ENCODE data around the gene RAB41. TPM values are rescaled to one million over a fixed set of nuclear protein-coding genes. Genes with fewer than 3 reads are reported as not detected.
"Not testable (repeated sequence)": the region's sequence is repeated elsewhere in the genome, so short reads cannot be mapped to it uniquely, and the experiment has no call there.

The RAB41 gene
- total RNA-seq, 1 donor from 2014 or later: not detected

GRCh38 chrX:70260104-70260503 is 21.9 kb upstream of the RAB41 start, which contains the start of gene P2RY4:
P2RY4 (minus strand) TSS chrX:70260204; CDS start chrX:70259624, 580 bp downstream.
- H3K27me3 Mint-ChIP-seq (ENCODE audit: insufficient read depth): no peaks in the 10 kb centered on the region
- H3K4me3 Mint-ChIP-seq: no peak within 1 kb of the TSS
- H3K36me3 Mint-ChIP-seq (ENCODE audit: low read depth): no peaks in the 10 kb centered on the region
- no peaks in the 10 kb centered on the region for H3K9me3 Mint-ChIP-seq
- DNase-seq (ENCODE audit: low spot score): no peak
- H3K27ac Mint-ChIP-seq: no peak within 1 kb of the TSS
- no peaks in the 10 kb centered on the region for H3K4me1 Mint-ChIP-seq (ENCODE audit: low read depth)
- intact Hi-C loops (cut with micrococcal nuclease): no loop called here

- DNase-seq (ENCODE audit: low spot score): peak; percentile 2
- intact Hi-C loops (cut with micrococcal nuclease): loop anchor here (1.0 kb wide), 1 partner anchor 66 kb away; no protein-coding TSS in a partner anchor
- H3K27me3 Mint-ChIP-seq (ENCODE audit: insufficient read depth): no peaks in the 10 kb centered on the region
- H3K36me3 Mint-ChIP-seq (ENCODE audit: low read depth): no peaks in the 10 kb centered on the region
- no peak overlapping the region for H3K4me3 Mint-ChIP-seq
- no peak overlapping the region for H3K27ac Mint-ChIP-seq
- H3K4me1 Mint-ChIP-seq (ENCODE audit: low read depth): no peaks in the 10 kb centered on the region
- no peaks in the 10 kb centered on the region for H3K9me3 Mint-ChIP-seq
Measured at GRCh38 chrX:70262952-70263567, 18.9 kb upstream of the RAB41 start.

- Mint-ChIP-seq H3K4me1 (ENCODE audit: low read depth) (no peaks in the 10 kb centered on the region), H3K27me3 (ENCODE audit: insufficient read depth) (no peaks in the 10 kb centered on the region), H3K4me3 (no peak overlapping the region), H3K27ac (no peak overlapping the region), H3K9me3 (no peaks in the 10 kb centered on the region), H3K36me3 (ENCODE audit: low read depth) (no peaks in the 10 kb centered on the region)
- no peak for DNase-seq (ENCODE audit: low spot score)
- intact Hi-C loops (cut with micrococcal nuclease): no loop called here
Measured at GRCh38 chrX:70264784-70265183, 17.2 kb upstream of the RAB41 start.

GRCh38 chrX:70268034-70268433 is 13.9 kb upstream of the RAB41 start, which contains the start of gene ARR3:
ARR3 (plus strand) TSS chrX:70268334; CDS start chrX:70269386, 1,052 bp downstream.
- H3K36me3 Mint-ChIP-seq (ENCODE audit: low read depth): no peaks in the 10 kb centered on the region
- no peak within 1 kb of the TSS for H3K4me3 Mint-ChIP-seq
- H3K27ac Mint-ChIP-seq: no peak within 1 kb of the TSS
- H3K9me3 Mint-ChIP-seq: no peaks in the 10 kb centered on the region
- intact Hi-C loops (cut with micrococcal nuclease): no loop called here
- no peaks in the 10 kb centered on the region for H3K27me3 Mint-ChIP-seq (ENCODE audit: insufficient read depth)
- H3K4me1 Mint-ChIP-seq (ENCODE audit: low read depth): no peaks in the 10 kb centered on the region
- no peak for DNase-seq (ENCODE audit: low spot score)

- intact Hi-C loops (cut with micrococcal nuclease); H3K36me3 Mint-ChIP-seq (ENCODE audit: low read depth); H3K27me3 Mint-ChIP-seq (ENCODE audit: insufficient read depth); H3K4me3 Mint-ChIP-seq; H3K9me3 Mint-ChIP-seq; DNase-seq (ENCODE audit: low spot score); H3K27ac Mint-ChIP-seq; H3K4me1 Mint-ChIP-seq (ENCODE audit: low read depth): not testable (repeated sequence)
Measured at GRCh38 chrX:70274029-70274428, 7.9 kb upstream of the RAB41 start.

GRCh38 chrX:70279081-70279480 is 2.9 kb upstream of the RAB41 start:
- intact Hi-C loops (cut with micrococcal nuclease): no loop called here
- H3K27ac Mint-ChIP-seq: no peak overlapping the region
- no peaks in the 10 kb centered on the region for H3K4me1 Mint-ChIP-seq (ENCODE audit: low read depth)
- no peak for DNase-seq (ENCODE audit: low spot score)
- no peak overlapping the region for H3K4me3 Mint-ChIP-seq
- no peaks in the 10 kb centered on the region for H3K27me3 Mint-ChIP-seq (ENCODE audit: insufficient read depth)
- H3K36me3 Mint-ChIP-seq (ENCODE audit: low read depth): peaks cover 3% of the 10 kb centered on the region
- H3K9me3 Mint-ChIP-seq: no peaks in the 10 kb centered on the region

GRCh38 chrX:70280573-70280972 is 1.4 kb upstream of the RAB41 start:
- Mint-ChIP-seq H3K27me3 (ENCODE audit: insufficient read depth) (no peaks in the 10 kb centered on the region), H3K4me3 (no peak overlapping the region), H3K4me1 (ENCODE audit: low read depth) (no peaks in the 10 kb centered on the region), H3K27ac (no peak overlapping the region), H3K36me3 (ENCODE audit: low read depth) (peaks cover 7% of the 10 kb centered on the region), H3K9me3 (no peaks in the 10 kb centered on the region)
- intact Hi-C loops (cut with micrococcal nuclease): no loop called here
- no peak for DNase-seq (ENCODE audit: low spot score)

- intact Hi-C loops (cut with micrococcal nuclease): no loop called here
- Mint-ChIP-seq H3K36me3 (ENCODE audit: low read depth) (peaks cover 18% of the 10 kb centered on the region), H3K4me3 (peak overlapping the region; percentile 92), H3K4me1 (ENCODE audit: low read depth) (peaks cover 19% of the 10 kb centered on the region), H3K9me3 (no peaks in the 10 kb centered on the region), H3K27ac (peak overlapping the region; percentile 72), H3K27me3 (ENCODE audit: insufficient read depth) (no peaks in the 10 kb centered on the region)
- DNase-seq (ENCODE audit: low spot score): no peak
Measured at GRCh38 chrX:70289168-70289792, 7.3 kb downstream of the RAB41 start.

GRCh38 chrX:70289793-70290770 is 8.1 kb downstream of the RAB41 start, which contains the start of the genes KIF4A and PDZD11:
KIF4A (plus strand) TSS chrX:70290104; CDS start chrX:70290459, 355 bp downstream.
PDZD11 (minus strand) TSS chrX:70289927; CDS start chrX:70289341, 586 bp downstream.
- no peaks in the 10 kb centered on the region for H3K27me3 Mint-ChIP-seq (ENCODE audit: insufficient read depth)
- no peaks in the 10 kb centered on the region for H3K9me3 Mint-ChIP-seq
- H3K27ac Mint-ChIP-seq: peak within 1 kb of the TSS; percentile 72
- H3K36me3 Mint-ChIP-seq (ENCODE audit: low read depth): peaks cover 15% of the 10 kb centered on the region
- H3K4me3 Mint-ChIP-seq: peak within 1 kb of the TSS; percentile 92
- peaks cover 19% of the 10 kb centered on the region for H3K4me1 Mint-ChIP-seq (ENCODE audit: low read depth)
- DNase-seq (ENCODE audit: low spot score): peak; percentile 81
- intact Hi-C loops (cut with micrococcal nuclease): loop anchor here (1.0 to 5.0 kb wide), 3 partner anchors 47 to 375 kb away; no protein-coding TSS in a partner anchor

- peaks cover 8% of the 10 kb centered on the region for H3K36me3 Mint-ChIP-seq (ENCODE audit: low read depth)
- H3K4me3 Mint-ChIP-seq: peak overlapping the region; percentile 62
- peaks cover 19% of the 10 kb centered on the region for H3K4me1 Mint-ChIP-seq (ENCODE audit: low read depth)
- intact Hi-C loops (cut with micrococcal nuclease): loop anchor here (5.0 kb wide), 1 partner anchor 45 kb away; no protein-coding TSS in a partner anchor
- H3K27ac Mint-ChIP-seq: peak overlapping the region; percentile 23
- H3K27me3 Mint-ChIP-seq (ENCODE audit: insufficient read depth): no peaks in the 10 kb centered on the region
- no peaks in the 10 kb centered on the region for H3K9me3 Mint-ChIP-seq
- no peak for DNase-seq (ENCODE audit: low spot score)
Measured at GRCh38 chrX:70292788-70293187, 10.8 kb downstream of the RAB41 start.

GRCh38 chrX:70293621-70294020 is 11.6 kb downstream of the RAB41 start:
- H3K27me3 Mint-ChIP-seq (ENCODE audit: insufficient read depth): no peaks in the 10 kb centered on the region
- H3K36me3 Mint-ChIP-seq (ENCODE audit: low read depth): peaks cover 8% of the 10 kb centered on the region
- no peak for DNase-seq (ENCODE audit: low spot score)
- no peak overlapping the region for H3K27ac Mint-ChIP-seq
- intact Hi-C loops (cut with micrococcal nuclease): loop anchor here (5.0 kb wide), 1 partner anchor 44 kb away; no protein-coding TSS in a partner anchor
- no peaks in the 10 kb centered on the region for H3K9me3 Mint-ChIP-seq
- no peak overlapping the region for H3K4me3 Mint-ChIP-seq
- H3K4me1 Mint-ChIP-seq (ENCODE audit: low read depth): peaks cover 19% of the 10 kb centered on the region

GRCh38 chrX:70301716-70302115 is 19.7 kb downstream of the RAB41 start:
- no peak for DNase-seq (ENCODE audit: low spot score)
- Mint-ChIP-seq H3K9me3 (no peaks in the 10 kb centered on the region), H3K4me3 (no peak overlapping the region), H3K27me3 (ENCODE audit: insufficient read depth) (no peaks in the 10 kb centered on the region), H3K27ac (peak overlapping the region; percentile 44), H3K36me3 (ENCODE audit: low read depth) (peaks cover 36% of the 10 kb centered on the region), H3K4me1 (ENCODE audit: low read depth) (peaks cover 13% of the 10 kb centered on the region)
- intact Hi-C loops (cut with micrococcal nuclease): no loop called here
